AG04450 (cell line): ENCODE results near the gene BHLHE41. TPM values are rescaled to one million over a fixed set of nuclear protein-coding genes. Genes with fewer than 3 reads are reported as not detected.

Source experiments
- CTCF ChIA-PET: fragments of 300-600, 350-600 bp; formaldehyde crosslinking; extraction: SDS; loops from one replicate; lab custom pipeline; 2022; ENCODE audit warnings: antibody characterized with exemption, inconsistent platforms; lab: Charles Lee
- POLR2A ChIA-PET: fragments of 350-600 bp; formaldehyde crosslinking; extraction: SDS; loops from one replicate; lab custom pipeline; 2021; ENCODE audit warnings: antibody characterized with exemption, inconsistent platforms; lab: Yijun Ruan, JAX
- DNase-seq: peaks from one replicate; pipeline ENCODE4 v3.0.0-alpha.2; 2011; ENCODE audit warnings: low read depth, low spot score
- H3K27ac ChIP-seq: one replicate; pipeline ENCODE4 v1.5.1; 2012; ENCODE audit warnings: low read depth, low read length, control low read depth
- H3K27me3 ChIP-seq: one replicate; pipeline ENCODE4 v1.6.0; 2012; ENCODE audit warnings: low read length; ENCODE audit not compliant: control insufficient read depth, insufficient read depth
- H3K4me3 ChIP-seq: 2 replicates; pipeline ENCODE4 v1.5.1; 2011; ENCODE audit warnings: mild to moderate bottlenecking, low read depth, low read length, control low read depth
- H3K9me3 ChIP-seq: 2 replicates; pipeline ENCODE4 v1.5.1; 2012; ENCODE audit warnings: low read length; ENCODE audit not compliant: control insufficient read depth, insufficient read depth
- CTCF ChIP-seq: IDR thresholded peaks from 2 replicates; pipeline ENCODE4 v1.5.1; 2011; ENCODE audit warnings: low read depth, low read length, control low read depth, inconsistent platforms
- polyA plus RNA-seq: library from polyadenylated mRNA; depleted of rRNA; stranded (reverse); fragments of >200 nt; gene quantifications from 2 replicates; pipeline ENCODE4 v1.2.3, GENCODE V29; 2011

The BHLHE41 gene
- polyA plus RNA-seq, 1 experiment, result 1.7 TPM

GRCh38 chr12:26102953-26103352 is 21.9 kb downstream of the BHLHE41 start:
- no peak for TF ChIP-seq CTCF
- ChIA-PET POLR2A (no interaction called here), CTCF (interaction anchor here (0.9 to 1.0 kb wide), 2 partner anchors 16 to 511 kb away, joined by 3 to 5 read pairs; no protein-coding TSS in a partner anchor)
- DNase-seq, result no peak
- H3K4me3 ChIP-seq, result no peak overlapping the region
- no peaks in the 10 kb centered on the region for H3K27me3 ChIP-seq
- no peaks in the 10 kb centered on the region for H3K9me3 ChIP-seq
- no peak overlapping the region for H3K27ac ChIP-seq

- Histone ChIP-seq H3K4me3 (no peak overlapping the region), H3K27ac (no peak overlapping the region), H3K27me3 (no peaks in the 10 kb centered on the region), H3K9me3 (no peaks in the 10 kb centered on the region)
- TF ChIP-seq CTCF, result no peak
- ChIA-PET POLR2A (no interaction called here), CTCF (interaction anchor here (0.8 to 1.3 kb wide), 3 partner anchors 18 to 666 kb away, joined by 3 to 4 read pairs (median 3); no protein-coding TSS in a partner anchor)
- no peak for DNase-seq
Measured at GRCh38 chr12:26101763-26102162, 23.1 kb downstream of the BHLHE41 start.

- DNase-seq, result no peak
- H3K9me3 ChIP-seq, result no peaks in the 10 kb centered on the region
- CTCF ChIA-PET, result interaction anchor here (0.8 to 1.5 kb wide), 3 partner anchors 332 to 665 kb away, joined by 3 to 4 read pairs (median 4); no protein-coding TSS in a partner anchor
- H3K27me3 ChIP-seq, result no peaks in the 10 kb centered on the region
- no peak overlapping the region for H3K4me3 ChIP-seq
- H3K27ac ChIP-seq, result no peak overlapping the region
- no peak for TF ChIP-seq CTCF
- POLR2A ChIA-PET, result no interaction called here
Measured at GRCh38 chr12:26101350-26101734, 23.5 kb downstream of the BHLHE41 start.

- TF ChIP-seq CTCF, result no peak
- Histone ChIP-seq H3K27me3 (no peaks in the 10 kb centered on the region), H3K27ac (no peak overlapping the region), H3K9me3 (no peaks in the 10 kb centered on the region), H3K4me3 (no peak overlapping the region)
- CTCF ChIA-PET, result interaction anchor here (0.6 to 1.9 kb wide), 4 partner anchors 14 to 607 kb away, joined by 3 to 6 read pairs (median 4); no protein-coding TSS in a partner anchor
- POLR2A ChIA-PET, result no interaction called here
- DNase-seq, result no peak
Measured at GRCh38 chr12:26100666-26101349, 24.0 kb downstream of the BHLHE41 start.

- Histone ChIP-seq H3K27ac (no peak overlapping the region), H3K4me3 (no peak overlapping the region), H3K9me3 (no peaks in the 10 kb centered on the region), H3K27me3 (no peaks in the 10 kb centered on the region)
- CTCF ChIA-PET, result interaction anchor here (0.6 to 2.9 kb wide), 27 partner anchors 8 to 860 kb away, joined by 3 to 24 read pairs (median 4); partner anchors contain the start of gene BHLHE41
- peak; percentile 58 for DNase-seq
- POLR2A ChIA-PET, result no interaction called here
- TF ChIP-seq CTCF, result peak; percentile 97
Measured at GRCh38 chr12:26097046-26097878, 27.6 kb downstream of the BHLHE41 start.
